Ovary (tissue), 3 donors: ENCODE data around the gene YTHDF2.

ENCODE experiments used
- EP300 ChIP-seq: sonication (generic); formaldehyde crosslinking; IDR thresholded peaks from one replicate; pipeline ENCODE4 v1.6.1; 2017; ENCODE audit warnings: antibody characterized with exemption
- POLR2A ChIP-seq: fragments of 450-650 bp; IDR thresholded peaks from one replicate; pipeline ENCODE4 v1.6.1; 2017; ENCODE audit warnings: antibody characterized with exemption, mild to moderate bottlenecking, moderate library complexity
- TF ChIP-seq, protein P1 (sequence below), 3 donors: fragments of 450-650 bp in 2 of 3; fragments of 200-600 bp in 1 of 3; IDR thresholded peaks; one replicate each; pipeline versions ENCODE4 v1.5.1 to v1.8.0; 2016 to 2022; ENCODE audit warnings: antibody characterized with exemption in 3 of 3, mild to moderate bottlenecking in 1 of 3
- donor health status: DM: no; HTN: no; CAD: no.

DNA sequence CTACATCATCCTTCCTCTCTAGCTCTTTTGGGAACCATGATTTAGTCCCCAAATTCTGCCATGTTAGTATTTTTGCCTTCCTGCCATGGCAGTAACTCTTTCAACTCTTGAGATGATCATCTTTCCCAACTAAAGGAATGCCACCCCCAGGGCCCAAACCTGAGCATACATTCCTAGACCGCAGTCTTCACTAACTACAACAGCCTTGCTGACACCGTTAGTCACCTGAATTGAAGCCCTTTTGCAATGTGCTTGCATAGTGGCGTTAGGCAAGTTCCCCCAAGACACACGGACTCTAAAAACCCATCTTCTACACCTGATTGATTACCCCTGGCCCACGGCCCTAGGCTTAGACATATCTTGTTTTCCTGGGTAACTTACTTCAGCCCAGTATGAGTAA lies 16.4 kb upstream of the YTHDF2 start:
- TF ChIP-seq POLR2A (no peak), EP300 (no peak)
- TF ChIP-seq, protein P1, sequence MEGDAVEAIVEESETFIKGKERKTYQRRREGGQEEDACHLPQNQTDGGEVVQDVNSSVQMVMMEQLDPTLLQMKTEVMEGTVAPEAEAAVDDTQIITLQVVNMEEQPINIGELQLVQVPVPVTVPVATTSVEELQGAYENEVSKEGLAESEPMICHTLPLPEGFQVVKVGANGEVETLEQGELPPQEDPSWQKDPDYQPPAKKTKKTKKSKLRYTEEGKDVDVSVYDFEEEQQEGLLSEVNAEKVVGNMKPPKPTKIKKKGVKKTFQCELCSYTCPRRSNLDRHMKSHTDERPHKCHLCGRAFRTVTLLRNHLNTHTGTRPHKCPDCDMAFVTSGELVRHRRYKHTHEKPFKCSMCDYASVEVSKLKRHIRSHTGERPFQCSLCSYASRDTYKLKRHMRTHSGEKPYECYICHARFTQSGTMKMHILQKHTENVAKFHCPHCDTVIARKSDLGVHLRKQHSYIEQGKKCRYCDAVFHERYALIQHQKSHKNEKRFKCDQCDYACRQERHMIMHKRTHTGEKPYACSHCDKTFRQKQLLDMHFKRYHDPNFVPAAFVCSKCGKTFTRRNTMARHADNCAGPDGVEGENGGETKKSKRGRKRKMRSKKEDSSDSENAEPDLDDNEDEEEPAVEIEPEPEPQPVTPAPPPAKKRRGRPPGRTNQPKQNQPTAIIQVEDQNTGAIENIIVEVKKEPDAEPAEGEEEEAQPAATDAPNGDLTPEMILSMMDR (IDR thresholded peaks at IDR 0.05) = no peak
